ENCODE data around the gene CUTA. TPM values are rescaled to one million over a fixed set of nuclear protein-coding genes. Genes with fewer than 3 reads are reported as not detected.

CUTA gene
- total RNA-seq, 6 experiments from 2014 or later = 81.4 to 114 (median 97.4) TPM

GRCh38 chr6:33432546-33432945 lies 14.6 kb upstream of the CUTA start:
- Histone ChIP-seq H3K9me3 (no peaks in the 10 kb centered on the region), H3K4me1 (peaks cover 0 to 18% (median 0%) of the 10 kb centered on the region in 4 donors), H3K27ac (no peak overlapping the region), H3K36me3 (no peaks in the 10 kb centered on the region), H3K27me3 (no peaks in the 10 kb centered on the region), H3K4me3 (no peak overlapping the region)
- ATAC-seq = no peak
- DNase-seq = no peak
- intact Hi-C loops (cut with DNase I) = no loop called here
- TF ChIP-seq CTCF (IDR thresholded peaks at IDR 0.05) = no peak
- no peak for TF ChIP-seq POLR2A (IDR thresholded peaks at IDR 0.05)
- WGBS (ENCODE audit: insufficient coverage, low coverage, low lambda C conversion rate, missing lambda C conversion rate) = 77% methylated on average over 10 of the region's 10 CpGs

- DNase-seq (no peak), ATAC-seq (no peak)
- H3K27me3 ChIP-seq = no peaks in the 10 kb centered on the region
- 40% methylated on average over 5 of the region's 12 CpGs for WGBS (ENCODE audit: insufficient coverage, low coverage, low lambda C conversion rate, missing lambda C conversion rate)
- TF ChIP-seq CTCF (IDR thresholded peaks at IDR 0.05) (no peak), POLR2A (IDR thresholded peaks at IDR 0.05) (no peak)
- H3K36me3 ChIP-seq = no peaks in the 10 kb centered on the region
- no peak overlapping the region for H3K27ac ChIP-seq
- H3K9me3 ChIP-seq = no peaks in the 10 kb centered on the region
- H3K4me1 ChIP-seq = peaks cover 0 to 23% (median 0%) of the 10 kb centered on the region in 4 donors
- intact Hi-C loops (cut with DNase I) = no loop called here
- no peak overlapping the region for H3K4me3 ChIP-seq
Measured at GRCh38 chr6:33431880-33432541, 14.1 kb upstream of the CUTA start.

GRCh38 chr6:33430991-33431879 lies 13.3 kb upstream of the CUTA start:
- TF ChIP-seq CTCF (IDR thresholded peaks at IDR 0.05) (no peak), POLR2A (IDR thresholded peaks at IDR 0.05) (no peak)
- Histone ChIP-seq H3K27ac (no peak overlapping the region), H3K27me3 (no peaks in the 10 kb centered on the region), H3K36me3 (no peaks in the 10 kb centered on the region), H3K4me1 (peaks cover 0 to 24% (median 0%) of the 10 kb centered on the region in 4 donors), H3K4me3 (no peak overlapping the region), H3K9me3 (no peaks in the 10 kb centered on the region)
- 45% methylated on average over 12 of the region's 12 CpGs for WGBS (ENCODE audit: insufficient coverage, low coverage, low lambda C conversion rate, missing lambda C conversion rate)
- DNase-seq (no peak), ATAC-seq (peak in 3 of 4 donors; percentile 9 to 30 (median 28))
- intact Hi-C loops (cut with DNase I) = no loop called here

GRCh38 chr6:33430334-33430733 lies 12.4 kb upstream of the CUTA start:
- H3K27ac ChIP-seq = no peak overlapping the region

More at GRCh38 chr6:33430334-33430733, 12.4 kb upstream of the CUTA start:
- H3K9me3 ChIP-seq = no peaks in the 10 kb centered on the region
- H3K36me3 ChIP-seq = no peaks in the 10 kb centered on the region
- 13% methylated on average over 2 of the region's 2 CpGs for WGBS (ENCODE audit: insufficient coverage, low coverage, low lambda C conversion rate, missing lambda C conversion rate)
- intact Hi-C loops (cut with DNase I) = no loop called here
- H3K27me3 ChIP-seq = no peaks in the 10 kb centered on the region
- TF ChIP-seq POLR2A (IDR thresholded peaks at IDR 0.05) (no peak), CTCF (IDR thresholded peaks at IDR 0.05) (no peak)
- DNase-seq (no peak), ATAC-seq (peak; percentile 6 to 47 (median 25))
- H3K4me1 ChIP-seq = peaks cover 0 to 24% (median 0%) of the 10 kb centered on the region in 4 donors
- no peak overlapping the region for H3K4me3 ChIP-seq

All from right lobe of liver (tissue), 6 donors.